ENCODE results near the gene TAF4B.
"Not testable (repeated sequence)": the region's sequence is repeated elsewhere in the genome, so short reads cannot be mapped to it uniquely, and the experiment has no call there.

TAF4B gene

GRCh38 chr18:26242392-26242791 lies 16.1 kb downstream of the TAF4B start:
- not testable (repeated sequence) for DNase-seq

GRCh38 chr18:26245434-26245833 lies 19.2 kb downstream of the TAF4B start:
- DNase-seq: not testable (repeated sequence)

- DNase-seq: no peak
Observed at GRCh38 chr18:26252411-26252810, 26.2 kb downstream of the TAF4B start.

- not testable (repeated sequence) for DNase-seq
Observed at GRCh38 chr18:26254808-26255207, 28.6 kb downstream of the TAF4B start.

GRCh38 chr18:26255695-26256622 lies 29.7 kb downstream of the TAF4B start:
- peak; percentile 83 for DNase-seq

GRCh38 chr18:26258711-26259110 lies 32.5 kb downstream of the TAF4B start:
- no peak for DNase-seq

- DNase-seq: not testable (repeated sequence)
Observed at GRCh38 chr18:26259416-26259815, 33.2 kb downstream of the TAF4B start.

GRCh38 chr18:26262156-26262555 lies 35.9 kb downstream of the TAF4B start:
- DNase-seq: no peak

- DNase-seq: no peak
Observed at GRCh38 chr18:26267357-26267930, 41.2 kb downstream of the TAF4B start.

GRCh38 chr18:26268454-26268853 lies 42.2 kb downstream of the TAF4B start:
- no peak for DNase-seq

- no peak for DNase-seq
Observed at GRCh38 chr18:26271917-26272549, 45.8 kb downstream of the TAF4B start.

- no peak for DNase-seq
Observed at GRCh38 chr18:26277374-26277773, 51.1 kb downstream of the TAF4B start.

- no peak for DNase-seq
Observed at GRCh38 chr18:26279428-26279827, 53.2 kb downstream of the TAF4B start.

- peak; percentile 54 for DNase-seq
Observed at GRCh38 chr18:26286008-26286407, 59.8 kb downstream of the TAF4B start.

- no peak for DNase-seq
Observed at GRCh38 chr18:26287644-26288043, 61.4 kb downstream of the TAF4B start.

GRCh38 chr18:26290385-26290784 lies 64.1 kb downstream of the TAF4B start:
- DNase-seq: no peak

GRCh38 chr18:26293982-26294381 lies 67.7 kb downstream of the TAF4B start:
- DNase-seq: no peak

- no peak for DNase-seq
Observed at GRCh38 chr18:26298107-26298506, 71.9 kb downstream of the TAF4B start.

- DNase-seq: peak; percentile 78
Observed at GRCh38 chr18:26301681-26302080, 75.4 kb downstream of the TAF4B start.

GRCh38 chr18:26303222-26303621 lies 77.0 kb downstream of the TAF4B start:
- not testable (repeated sequence) for DNase-seq

GRCh38 chr18:26304511-26304910 lies 78.3 kb downstream of the TAF4B start:
- DNase-seq: no peak

- peak; percentile 43 for DNase-seq
Observed at GRCh38 chr18:26307161-26307773, 81.0 kb downstream of the TAF4B start.

GRCh38 chr18:26309281-26309680 lies 83.0 kb downstream of the TAF4B start:
- peak; percentile 21 for DNase-seq
